Anterior cingulate cortex (tissue), 58 donors: ENCODE data around the gene FAR1.
A peak's percentile ranks its signal among the peaks of the same experiment; 100 is the strongest.
"Not testable (repeated sequence)": the region's sequence is repeated elsewhere in the genome, so short reads cannot be mapped to it uniquely, and the experiment has no call there.

ENCODE experiments used
- DNase-seq, 58 donors: peaks; one replicate each; lab custom pipeline; 2025; lab: John Stamatoyannopoulos, UW

Gene FAR1

GRCh38 chr11:13701506-13701905 lies 33.0 kb downstream of the FAR1 start:
- no peak for DNase-seq

DNA sequence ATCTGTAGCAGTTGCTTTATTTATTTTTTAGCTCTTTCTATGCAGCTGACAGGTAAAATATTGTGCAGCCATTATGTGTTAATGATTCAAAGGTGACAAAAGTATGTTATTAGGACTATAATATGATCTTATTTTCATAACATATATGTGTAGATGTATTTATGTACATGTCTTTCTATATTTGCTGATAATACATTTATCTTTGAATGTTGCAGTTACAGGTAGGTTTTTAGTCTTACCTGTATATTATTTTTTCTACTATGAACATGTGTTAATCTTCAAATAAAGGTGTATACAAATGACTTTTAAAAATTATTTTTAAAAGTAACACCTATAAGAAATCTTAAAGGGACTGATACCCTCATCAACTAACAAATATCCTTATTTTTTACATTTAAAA lies 33.6 kb downstream of the FAR1 start:
- DNase-seq: no peak

- no peak for DNase-seq
These were observed 37.2 kb downstream of the FAR1 start for GRCh38 chr11:13705710-13706109.

DNA sequence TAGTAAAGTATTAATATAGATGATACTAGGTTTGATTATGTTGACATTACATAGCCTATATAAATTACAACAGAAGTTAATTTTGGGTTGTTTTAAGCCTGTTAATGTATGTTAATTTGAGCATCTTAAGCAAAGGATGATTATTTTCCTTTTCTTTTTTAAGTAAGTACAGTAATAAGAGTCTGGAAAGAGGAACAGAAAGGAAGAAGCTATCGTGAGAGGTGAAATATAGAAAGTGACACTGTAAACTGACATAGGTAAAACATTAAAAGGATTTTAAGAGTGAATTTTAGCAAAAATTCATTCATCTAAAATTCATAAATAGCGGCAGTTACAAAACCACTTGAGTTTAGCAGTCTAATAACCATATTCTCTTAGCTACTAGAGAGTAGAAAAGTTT lies 45.5 kb downstream of the FAR1 start:
- no peak for DNase-seq

GRCh38 chr11:13717331-13717730 lies 48.9 kb downstream of the FAR1 start:
- DNase-seq: no peak

- DNase-seq: no peak
These were observed 49.9 kb downstream of the FAR1 start for GRCh38 chr11:13718394-13718793.

DNA sequence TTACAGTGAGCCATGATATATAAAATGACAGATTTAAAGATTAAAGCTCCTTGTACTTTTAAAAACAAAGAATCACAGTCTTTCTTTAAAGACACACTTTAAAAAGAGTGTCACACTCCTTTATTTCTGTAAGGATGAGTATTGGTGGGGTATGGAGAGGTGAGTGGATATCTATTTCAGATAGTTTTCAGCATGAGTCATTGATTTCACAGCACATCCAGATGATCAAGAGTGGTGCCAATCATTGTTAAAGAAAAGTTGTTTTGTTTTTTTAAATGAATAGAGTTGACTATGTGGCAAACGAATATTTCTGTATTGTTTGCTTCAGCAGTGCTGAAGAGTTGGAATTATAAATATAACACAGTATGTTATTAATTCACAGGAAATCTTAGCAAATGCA lies 52.5 kb downstream of the FAR1 start:
- DNase-seq: no peak

GRCh38 chr11:13721760-13722159 lies 53.3 kb downstream of the FAR1 start:
- no peak for DNase-seq

- DNase-seq: no peak
These were observed 58.0 kb downstream of the FAR1 start for GRCh38 chr11:13726456-13726855.

DNA sequence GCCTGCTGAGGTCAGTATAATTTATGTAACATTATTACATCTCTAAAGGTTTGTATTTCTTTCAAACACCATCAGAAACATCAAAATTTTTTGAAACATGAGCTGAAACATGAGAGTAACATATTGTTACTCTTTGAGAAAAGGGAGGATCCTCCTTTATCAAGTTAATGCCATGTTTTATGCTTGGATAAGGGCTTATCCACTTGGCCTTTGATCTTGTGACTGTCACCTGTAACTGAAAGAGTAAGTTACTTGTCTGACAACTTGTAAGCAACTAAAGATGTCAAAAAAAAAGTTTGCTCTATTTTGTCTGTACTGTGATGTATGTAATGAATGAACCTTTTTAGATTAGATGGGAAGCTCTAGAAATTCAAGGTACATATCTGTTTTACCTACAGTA lies 59.6 kb downstream of the FAR1 start:
- DNase-seq: no peak

GRCh38 chr11:13734530-13734929 lies 66.1 kb downstream of the FAR1 start:
- DNase-seq: no peak

GRCh38 chr11:13745165-13745564 lies 76.7 kb downstream of the FAR1 start:
- peak in 1 of 58 donors; percentile 24 for DNase-seq

DNA sequence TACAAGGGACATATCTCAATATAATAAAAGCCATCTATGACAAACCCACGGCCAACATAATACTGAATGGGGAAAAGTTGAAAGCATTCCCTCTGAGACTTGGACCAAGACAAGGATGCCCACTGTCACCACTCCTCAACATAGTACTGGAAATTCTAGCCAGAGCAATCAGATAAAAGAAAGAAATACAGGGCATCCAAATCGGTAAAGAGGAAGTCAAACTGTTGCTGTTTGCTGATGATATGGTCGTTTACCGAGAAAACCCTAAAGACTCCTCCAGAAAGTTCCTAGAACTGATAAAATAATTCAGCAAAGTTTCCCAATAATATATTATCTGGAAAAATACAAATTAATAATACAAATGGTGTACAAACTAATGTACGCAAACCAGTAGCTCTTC lies 84.8 kb downstream of the FAR1 start:
- not testable (repeated sequence) for DNase-seq

DNA sequence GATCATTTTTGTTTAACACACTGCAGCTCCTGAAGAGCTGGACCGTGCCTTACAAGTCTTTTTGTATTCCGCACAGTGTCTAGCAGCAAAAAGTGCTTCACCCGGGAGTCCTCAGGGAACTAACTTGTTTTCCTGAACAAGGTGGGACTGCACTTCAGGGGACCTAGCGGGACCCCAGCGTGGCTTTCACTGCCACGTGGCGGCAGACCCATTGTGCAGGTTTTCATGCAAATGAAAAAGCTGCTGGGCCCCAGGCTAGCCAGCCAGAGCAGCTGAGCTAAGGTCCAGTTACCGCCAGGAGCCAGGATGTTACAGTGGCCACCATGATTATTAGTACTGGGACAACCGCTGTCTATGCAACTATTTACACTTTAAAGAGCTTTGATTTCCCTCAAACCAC lies 90.6 kb downstream of the FAR1 start:
- no peak for DNase-seq

- no peak for DNase-seq
These were observed 91.6 kb downstream of the FAR1 start for GRCh38 chr11:13760115-13760514.

GRCh38 chr11:13761250-13761649 lies 92.8 kb downstream of the FAR1 start:
- DNase-seq: no peak

DNA sequence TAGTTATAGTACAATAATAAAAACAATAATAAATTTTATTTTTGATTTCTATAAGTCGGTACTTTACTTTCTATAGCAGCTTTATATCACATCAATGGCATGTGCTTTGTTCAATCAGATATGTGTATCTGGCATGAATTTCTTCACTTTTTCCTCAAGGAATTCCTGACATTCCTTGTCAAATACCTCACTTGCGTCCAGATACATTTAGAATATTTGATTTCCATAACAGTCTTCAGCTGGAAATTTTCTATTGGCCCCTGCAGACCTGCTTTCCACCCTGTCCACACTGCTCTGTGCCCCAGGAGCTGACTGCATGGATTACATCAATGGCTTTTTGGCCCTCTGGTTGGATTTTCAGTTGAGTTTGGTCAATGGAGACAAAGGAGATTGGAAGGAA lies 93.2 kb downstream of the FAR1 start:
- DNase-seq: no peak

- no peak for DNase-seq
These were observed 94.2 kb downstream of the FAR1 start for GRCh38 chr11:13762718-13763117.

- DNase-seq: no peak
These were observed 94.9 kb downstream of the FAR1 start for GRCh38 chr11:13763341-13763740.

- no peak for DNase-seq
These were observed 97.4 kb downstream of the FAR1 start for GRCh38 chr11:13765886-13766285.

- no peak for DNase-seq
These were observed 99.0 kb downstream of the FAR1 start for GRCh38 chr11:13767471-13767870.

DNA sequence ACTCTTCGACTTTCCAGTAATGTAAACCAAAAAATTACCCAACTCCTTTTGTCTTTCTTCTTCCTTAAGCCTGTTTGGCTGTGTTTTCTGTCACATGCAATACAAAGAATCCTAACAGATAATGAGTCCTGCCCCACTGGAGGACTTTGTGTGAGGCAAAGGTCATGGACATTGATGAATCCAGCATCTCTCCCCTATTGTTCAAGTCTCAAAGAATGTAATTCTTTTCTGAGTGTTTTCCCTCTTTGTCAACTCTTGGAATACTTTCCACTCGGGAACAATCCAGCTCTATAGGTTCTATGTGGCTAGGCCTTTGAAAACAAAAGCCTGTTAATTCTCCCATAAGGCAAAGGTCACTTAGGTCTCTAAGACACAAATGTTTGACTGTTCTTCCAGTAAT lies 100.7 kb downstream of the FAR1 start:
- DNase-seq: peak in 2 of 58 donors; percentile 13 to 42

DNA sequence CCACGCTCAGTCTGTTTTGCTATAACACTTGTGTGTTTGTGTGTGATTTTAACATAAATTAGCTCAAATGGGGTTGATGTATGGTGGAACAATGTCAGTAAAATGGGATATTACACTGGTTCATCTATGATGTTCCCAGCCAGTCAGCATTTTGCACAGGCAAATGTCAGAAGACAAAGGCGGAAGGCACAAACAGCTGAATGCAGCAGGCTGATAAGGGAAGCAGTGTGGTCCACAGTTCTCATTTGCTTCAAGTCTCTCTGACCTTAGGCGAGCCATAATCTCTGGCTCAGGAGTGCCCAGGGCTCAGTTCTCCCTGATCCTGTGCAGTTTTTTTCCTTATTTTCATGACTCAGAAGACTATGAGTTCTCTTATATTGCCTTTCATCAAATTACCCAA lies 102.7 kb downstream of the FAR1 start:
- peak in 2 of 58 donors; percentile 13 to 16 for DNase-seq
